ENCODE results near the gene SPRR5. TPM values are rescaled to one million over a fixed set of nuclear protein-coding genes. Genes with fewer than 3 reads are reported as not detected.

SPRR5 gene
- total and polyA plus RNA-seq, 8 donors = 1.0 TPM; not detected in 7

DNA sequence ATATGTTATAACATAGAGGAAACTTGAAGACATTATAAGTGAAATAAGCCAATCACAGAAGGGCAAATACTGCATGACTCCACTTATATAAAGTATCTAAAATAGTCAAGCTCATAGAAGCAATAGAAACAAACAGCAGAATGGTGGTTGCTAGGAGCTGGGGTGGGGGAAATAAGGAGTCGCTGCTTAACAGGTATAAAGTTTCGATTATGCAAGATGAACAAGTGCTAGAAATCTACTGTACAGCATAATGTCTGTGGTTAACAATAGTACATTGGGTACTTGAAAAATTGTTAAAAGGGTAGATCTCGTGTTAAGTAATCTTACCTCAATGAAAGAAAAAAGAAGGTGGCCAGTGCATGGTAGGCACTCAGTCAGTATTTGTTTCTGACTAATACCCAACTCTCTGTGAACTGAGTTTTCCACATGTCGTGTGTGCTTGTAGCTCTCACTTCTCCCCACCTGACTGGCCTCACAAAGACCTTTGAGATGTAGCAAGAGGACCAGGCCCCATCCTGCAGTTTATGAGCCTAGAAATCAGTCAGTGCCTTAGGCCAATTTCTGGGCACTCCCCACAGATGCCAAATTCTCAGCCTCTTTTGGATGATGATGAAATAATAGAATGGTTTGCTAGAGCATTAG, 14.7 kb upstream of the SPRR5 start:
- Histone ChIP-seq H3K36me3 (no peaks in the 10 kb centered on the region), H3K9me3 (no peaks in the 10 kb centered on the region), H3K4me1 (no peaks in the 10 kb centered on the region), H3K27me3 (peaks cover 0 to 8% (median 0%) of the 10 kb centered on the region in 3 donors), H3K27ac (no peak overlapping the region), H3K4me3 (no peak overlapping the region)
- intact Hi-C loops (cut with DNase I; ENCODE audit: low total_unique reads) = no loop called here
- TF ChIP-seq POLR2A (IDR thresholded peaks at IDR 0.05) (no peak), POLR2AphosphoS5 (IDR thresholded peaks at IDR 0.05) (no peak)
- TF ChIP-seq, protein P1, sequence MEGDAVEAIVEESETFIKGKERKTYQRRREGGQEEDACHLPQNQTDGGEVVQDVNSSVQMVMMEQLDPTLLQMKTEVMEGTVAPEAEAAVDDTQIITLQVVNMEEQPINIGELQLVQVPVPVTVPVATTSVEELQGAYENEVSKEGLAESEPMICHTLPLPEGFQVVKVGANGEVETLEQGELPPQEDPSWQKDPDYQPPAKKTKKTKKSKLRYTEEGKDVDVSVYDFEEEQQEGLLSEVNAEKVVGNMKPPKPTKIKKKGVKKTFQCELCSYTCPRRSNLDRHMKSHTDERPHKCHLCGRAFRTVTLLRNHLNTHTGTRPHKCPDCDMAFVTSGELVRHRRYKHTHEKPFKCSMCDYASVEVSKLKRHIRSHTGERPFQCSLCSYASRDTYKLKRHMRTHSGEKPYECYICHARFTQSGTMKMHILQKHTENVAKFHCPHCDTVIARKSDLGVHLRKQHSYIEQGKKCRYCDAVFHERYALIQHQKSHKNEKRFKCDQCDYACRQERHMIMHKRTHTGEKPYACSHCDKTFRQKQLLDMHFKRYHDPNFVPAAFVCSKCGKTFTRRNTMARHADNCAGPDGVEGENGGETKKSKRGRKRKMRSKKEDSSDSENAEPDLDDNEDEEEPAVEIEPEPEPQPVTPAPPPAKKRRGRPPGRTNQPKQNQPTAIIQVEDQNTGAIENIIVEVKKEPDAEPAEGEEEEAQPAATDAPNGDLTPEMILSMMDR (IDR thresholded peaks at IDR 0.05) = no peak
- 67 to 77% (median 77%) methylated on average over 4 of the region's 4 CpGs for WGBS, 5 donors
- DNase-seq = no peak

DNA sequence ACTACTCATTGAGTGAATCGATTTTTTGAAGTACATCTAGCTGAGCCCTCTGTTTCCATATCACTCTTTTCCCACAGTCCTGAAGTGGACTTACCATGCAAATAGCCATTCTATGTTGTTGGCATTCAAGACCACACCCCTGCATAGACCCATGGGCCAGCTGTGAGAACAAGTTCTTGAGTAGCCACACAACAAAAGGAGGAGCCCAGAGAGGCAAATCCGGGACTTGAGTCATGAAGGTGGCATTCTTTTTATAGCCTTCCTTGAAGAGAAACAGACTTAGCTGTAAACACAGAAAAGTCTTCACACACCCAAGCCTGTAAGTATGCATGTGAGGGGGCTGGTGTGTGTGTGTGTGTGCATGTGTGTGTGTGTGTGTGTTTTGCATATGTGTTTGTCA, 13.8 kb upstream of the SPRR5 start:
- TF ChIP-seq, protein P1 (IDR thresholded peaks at IDR 0.05) = no peak
- H3K9me3 ChIP-seq = no peaks in the 10 kb centered on the region

DNA sequence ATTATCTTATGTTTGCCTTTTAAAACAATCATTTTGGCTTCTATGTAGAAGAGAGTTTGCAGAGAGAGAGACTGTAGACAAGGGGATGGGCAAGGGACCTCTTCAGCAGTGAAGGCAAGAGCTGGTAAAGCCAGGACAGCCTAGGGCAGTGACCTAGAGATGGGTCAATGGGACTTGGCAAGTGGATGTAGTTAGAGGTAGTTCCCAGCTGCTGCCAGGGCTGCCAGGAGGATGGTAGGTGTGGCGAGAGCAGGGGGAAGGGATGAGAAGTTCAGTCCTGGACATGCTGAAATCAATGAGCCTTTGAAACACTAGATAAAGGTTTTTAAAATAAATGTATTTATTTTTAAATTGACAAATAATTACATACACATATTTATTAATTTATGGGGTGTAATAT, 6.4 kb upstream of the SPRR5 start:
- TF ChIP-seq EP300 (IDR thresholded peaks at IDR 0.05) = no peak
- TF ChIP-seq, protein P1 (IDR thresholded peaks at IDR 0.05) = no peak
- TF ChIP-seq POLR2AphosphoS5 (IDR thresholded peaks at IDR 0.05) = no peak
- no peak for TF ChIP-seq POLR2A (IDR thresholded peaks at IDR 0.05)
- H3K4me3 ChIP-seq = no peak overlapping the region
- intact Hi-C loops (cut with DNase I; ENCODE audit: low total_unique reads) = no loop called here
- H3K4me1 ChIP-seq = no peaks in the 10 kb centered on the region
- no peak for DNase-seq
- 73 to 89% (median 78%) methylated on average over 1 of the region's 1 CpG for WGBS, 5 donors
- no peaks in the 10 kb centered on the region for H3K9me3 ChIP-seq
- H3K27me3 ChIP-seq = peaks cover 0 to 2% (median 0%) of the 10 kb centered on the region in 3 donors
- no peak overlapping the region for H3K27ac ChIP-seq
- H3K36me3 ChIP-seq = no peaks in the 10 kb centered on the region

More for the DNA sequence above, 13.8 kb upstream of the SPRR5 start:
- intact Hi-C loops (cut with DNase I; ENCODE audit: low total_unique reads) = no loop called here
- H3K4me1 ChIP-seq = no peaks in the 10 kb centered on the region
- peaks cover 0 to 8% (median 0%) of the 10 kb centered on the region in 3 donors for H3K27me3 ChIP-seq
- H3K36me3 ChIP-seq = no peaks in the 10 kb centered on the region
- no peak overlapping the region for H3K27ac ChIP-seq
- WGBS, 5 donors = 55 to 86% (median 70%) methylated on average over 2 of the region's 2 CpGs
- H3K4me3 ChIP-seq = no peak overlapping the region
- no peak for DNase-seq

DNA sequence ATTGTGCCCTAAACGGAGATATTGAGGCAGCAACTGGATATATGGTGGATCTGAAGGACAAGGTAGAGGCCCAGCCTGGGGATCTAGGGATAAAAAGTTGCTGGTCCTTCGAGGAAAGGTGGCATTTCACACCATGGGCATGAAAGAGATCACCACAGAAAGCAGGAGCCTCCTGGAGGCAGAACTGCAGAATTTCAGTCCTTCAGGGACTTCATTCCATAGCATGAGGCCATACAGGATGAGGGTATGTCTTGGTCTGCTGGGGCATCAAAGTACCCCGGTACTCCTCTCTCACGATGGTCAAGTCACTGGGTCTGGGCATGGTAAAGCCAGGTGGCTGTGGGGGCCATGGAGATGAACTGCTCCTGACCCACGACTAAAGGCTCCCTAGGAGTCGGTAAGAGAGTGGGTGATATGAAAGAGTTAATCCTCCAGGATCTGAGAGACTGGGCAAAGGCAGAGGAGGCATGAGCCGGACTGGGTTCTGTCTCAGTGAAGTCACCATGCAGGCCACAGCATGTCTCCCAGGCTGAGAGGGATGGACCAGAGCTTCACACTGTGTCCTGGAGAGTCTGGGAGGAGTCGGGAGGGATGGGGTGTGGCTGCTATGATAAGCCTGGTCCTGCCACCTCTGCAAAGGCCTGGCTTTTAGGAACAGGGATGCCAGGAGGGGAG, 5.8 kb upstream of the SPRR5 start:
- intact Hi-C loops (cut with DNase I; ENCODE audit: low total_unique reads) = no loop called here
- Histone ChIP-seq H3K27ac (no peak overlapping the region), H3K27me3 (no peaks in the 10 kb centered on the region), H3K9me3 (no peaks in the 10 kb centered on the region), H3K36me3 (no peaks in the 10 kb centered on the region), H3K4me3 (no peak overlapping the region), H3K4me1 (no peaks in the 10 kb centered on the region)
- no peak for DNase-seq
- TF ChIP-seq POLR2A (IDR thresholded peaks at IDR 0.05) (no peak), EP300 (IDR thresholded peaks at IDR 0.05) (no peak), POLR2AphosphoS5 (IDR thresholded peaks at IDR 0.05) (no peak)
- TF ChIP-seq, protein P1 (IDR thresholded peaks at IDR 0.05) = no peak
- 57 to 66% (median 59%) methylated on average over 8 of the region's 8 CpGs for WGBS, 5 donors
